Neuronal stem cell (in vitro differentiated cells): Measurements from ENCODE around the gene CRB3.
A peak's percentile ranks its signal among the peaks of the same experiment; 100 is the strongest.

Experiments
- DNase-seq: peaks from one replicate; pipeline ENCODE4 v3.0.0-alpha.2; 2013; ENCODE audit warnings: low spot score
- H2AFZ ChIP-seq: one replicate; pipeline ENCODE4 v1.6.1; 2013; ENCODE audit warnings: mild to moderate bottlenecking, low read length, inconsistent platforms
- H2AK5ac ChIP-seq: 2 replicates; pipeline ENCODE4 v1.6.1; 2013; ENCODE audit warnings: low read depth, mild to moderate bottlenecking, inconsistent platforms, low read length, moderate library complexity, mixed read lengths
- H2BK120ac ChIP-seq: 2 replicates; pipeline ENCODE4 v1.6.1; 2013; ENCODE audit warnings: low read depth, mild to moderate bottlenecking, inconsistent platforms, low read length, moderate library complexity, mixed read lengths
- H2BK12ac ChIP-seq: one replicate; pipeline ENCODE4 v1.6.1; 2013; ENCODE audit warnings: low read length, inconsistent platforms
- H2BK15ac ChIP-seq: 2 replicates; pipeline ENCODE4 v1.6.1; 2013; ENCODE audit warnings: mild to moderate bottlenecking, low read length, inconsistent platforms, mixed read lengths
- H2BK5ac ChIP-seq: one replicate; pipeline ENCODE4 v1.6.1; 2013; ENCODE audit warnings: inconsistent platforms, mild to moderate bottlenecking, low read length, moderate library complexity
- H3K14ac ChIP-seq: one replicate; pipeline ENCODE4 v1.6.1; 2013; ENCODE audit warnings: low read length, inconsistent platforms
- H3K18ac ChIP-seq: 2 replicates; pipeline ENCODE4 v1.6.1; 2013; ENCODE audit warnings: low read length, inconsistent platforms
- H3K23ac ChIP-seq: 2 replicates; pipeline ENCODE4 v1.6.1; 2013; ENCODE audit warnings: low read depth, mild to moderate bottlenecking, mixed read lengths, low read length, inconsistent platforms; ENCODE audit not compliant: poor library complexity
- H3K27ac ChIP-seq: replicated peaks from 3 replicates; pipeline ENCODE4 v1.5.1; 2013; ENCODE audit warnings: low read length, inconsistent platforms
- H3K27me3 ChIP-seq, 3 experiments: 2 replicates each; pipeline ENCODE4 v1.6.1; 2013; ENCODE audit warnings: low read length in 3 of 3, mild to moderate bottlenecking in 2 of 3, inconsistent platforms in 1 of 3, low read depth in 1 of 3, mixed read lengths in 1 of 3, moderate library complexity in 1 of 3; ENCODE audit not compliant: control insufficient read depth in 3 of 3, insufficient read depth in 3 of 3
- H3K36me3 ChIP-seq, 2 donors: replicated peaks in 1 of 2; 2 replicates each; pipeline ENCODE4 v1.6.1; 2013; ENCODE audit warnings: low read length in 2 of 2; ENCODE audit not compliant: control insufficient read depth in 2 of 2, insufficient read depth in 2 of 2
- H3K4ac ChIP-seq: 2 replicates; pipeline ENCODE4 v1.6.1; 2013; ENCODE audit warnings: inconsistent platforms, mild to moderate bottlenecking, low read length, moderate library complexity
- H3K4me1 ChIP-seq, 2 donors: 1 replicate in 1 of 2; 2 replicates in 1 of 2; pipeline ENCODE4 v1.6.1; 2013; ENCODE audit warnings: low read length in 2 of 2, low read depth in 1 of 2; ENCODE audit not compliant: control insufficient read depth in 2 of 2, insufficient read depth in 1 of 2
- H3K4me2 ChIP-seq: one replicate; pipeline ENCODE4 v1.6.1; 2013; ENCODE audit warnings: mild to moderate bottlenecking, low read length, inconsistent platforms; ENCODE audit not compliant: insufficient read depth, poor library complexity, severe bottlenecking
- H3K4me3 ChIP-seq, 2 donors: 2 replicates each; pipeline ENCODE4 v1.5.1; 2013; ENCODE audit warnings: low read length in 2 of 2, mild to moderate bottlenecking in 2 of 2, inconsistent platforms in 1 of 2, moderate library complexity in 1 of 2
- H3K79me1 ChIP-seq: one replicate; pipeline ENCODE4 v1.6.1; 2013; ENCODE audit warnings: low read depth, mild to moderate bottlenecking, inconsistent platforms, low read length, moderate library complexity
- H3K9ac ChIP-seq: one replicate; pipeline ENCODE4 v1.6.1; 2013; ENCODE audit warnings: mild to moderate bottlenecking, low read depth, low read length, inconsistent platforms; ENCODE audit not compliant: poor library complexity
- H3K9me3 ChIP-seq, 2 donors: replicated peaks in 1 of 2; 2 replicates each; pipeline versions ENCODE3 to v1.6.1; 2013; ENCODE audit warnings: low read length in 2 of 2, mild to moderate bottlenecking in 2 of 2, inconsistent platforms in 1 of 2, low read depth in 1 of 2, mixed read lengths in 1 of 2, moderate library complexity in 1 of 2; ENCODE audit not compliant: control insufficient read depth in 2 of 2, insufficient read depth in 1 of 2
- H4K8ac ChIP-seq: one replicate; pipeline ENCODE4 v1.6.1; 2013; ENCODE audit warnings: low read depth, mild to moderate bottlenecking, inconsistent platforms, low read length, moderate library complexity
- H4K91ac ChIP-seq: one replicate; pipeline ENCODE4 v1.6.1; 2013; ENCODE audit warnings: low read length, low read depth, mild to moderate bottlenecking, inconsistent platforms; ENCODE audit not compliant: poor library complexity
- WGBS, 2 donors: extraction: QIAGEN DNeasy Blood & Tissue Kit; methylation state at CpG; one replicate each; pipeline ENCODE4 v1.1.7; 2013; ENCODE audit warnings: missing lambda C conversion rate in 2 of 2, mixed read lengths in 1 of 2; ENCODE audit not compliant: insufficient read length in 2 of 2, insufficient replicate concordance in 1 of 2; ENCODE audit errors: extremely low coverage in 2 of 2; 5-methylcytosine and 5-hydroxymethylcytosine counted together

CRB3 gene

DNA sequence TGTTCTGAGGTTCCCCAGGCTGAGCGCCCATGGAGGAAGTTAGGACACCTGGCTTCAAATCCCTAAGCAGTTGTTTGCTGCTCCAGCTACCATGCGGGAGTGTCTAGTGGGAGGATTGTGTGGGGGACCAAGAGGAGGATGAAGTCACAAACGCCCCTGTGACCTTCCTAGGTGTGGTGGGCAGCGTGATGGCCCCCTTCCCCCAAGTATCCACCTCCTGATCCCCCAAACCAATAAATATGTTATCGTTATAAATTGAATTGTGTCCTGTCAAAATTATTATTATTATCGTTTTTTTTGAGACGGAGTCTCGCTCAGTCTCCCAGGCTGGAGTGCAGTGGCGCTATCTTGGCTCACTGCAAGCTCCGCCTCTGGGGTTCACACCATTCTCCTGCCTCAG, 30.4 kb upstream of the CRB3 start, which contains the start of gene SLC25A41:
TSS of gene SLC25A41 (minus strand) at position 101 of the 400 bp plus-strand sequence. CDS start at position 31, 70 bp downstream.
- Histone ChIP-seq H3K9me3 (no peaks in the 10 kb centered on the region), H3K27me3 (peaks cover 0 to 5% (median 4%) of the 10 kb centered on the region in 3 experiments), H4K8ac (no peak within 1 kb of the TSS), H3K14ac (no peak within 1 kb of the TSS), H2BK15ac (no peak within 1 kb of the TSS), H2BK5ac (no peak within 1 kb of the TSS), H3K4ac (no peak within 1 kb of the TSS), H2AK5ac (no peak within 1 kb of the TSS), H2BK12ac (no peak within 1 kb of the TSS), H3K4me3 (no peak within 1 kb of the TSS), H3K79me1 (no peaks in the 10 kb centered on the region), H3K27ac (no peak within 1 kb of the TSS), H2BK120ac (no peak within 1 kb of the TSS), H3K18ac (no peak within 1 kb of the TSS), H3K23ac (peak within 1 kb of the TSS; percentile 27), H3K4me1 (no peaks in the 10 kb centered on the region), H4K91ac (no peak within 1 kb of the TSS), H3K36me3 (no peaks in the 10 kb centered on the region), H2AFZ (no peak within 1 kb of the TSS), H3K4me2 (no peak within 1 kb of the TSS), H3K9ac (no peak within 1 kb of the TSS)
- no CpG with 5 or more reads among the region's 10 CpGs for WGBS, 2 donors
- DNase-seq = no peak

DNA sequence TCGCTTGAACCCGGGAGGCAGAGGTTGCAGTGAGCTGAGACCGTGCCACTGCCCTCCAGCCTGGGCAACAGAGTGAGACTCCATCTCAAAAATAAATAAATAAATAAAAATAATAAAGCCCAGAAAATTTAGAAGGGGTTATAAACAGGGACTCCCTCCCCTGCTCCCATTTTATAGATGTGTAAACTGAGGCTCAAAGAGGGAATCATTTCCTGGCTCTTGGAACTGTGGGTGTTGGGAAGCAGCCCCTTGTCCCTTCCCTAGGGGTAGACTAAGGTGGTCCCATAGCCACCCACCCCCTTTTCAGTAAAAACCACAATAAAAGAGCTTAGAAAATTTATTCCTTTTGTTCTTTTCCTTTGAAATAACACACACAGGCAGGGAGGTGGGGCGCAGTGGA, 24.3 kb upstream of the CRB3 start:
- no peak overlapping the region for H2AK5ac ChIP-seq
- no peaks in the 10 kb centered on the region for H3K9me3 ChIP-seq
- H3K9ac ChIP-seq = no peak overlapping the region
- no peak overlapping the region for H2BK5ac ChIP-seq
- H3K4ac ChIP-seq = no peak overlapping the region
- H2BK120ac ChIP-seq = no peak overlapping the region
- H4K8ac ChIP-seq = no peak overlapping the region
- DNase-seq = no peak
- no peak overlapping the region for H3K4me3 ChIP-seq
- H4K91ac ChIP-seq = no peak overlapping the region
- H3K27me3 ChIP-seq = no peaks in the 10 kb centered on the region
- no peak overlapping the region for H3K14ac ChIP-seq
- no peak overlapping the region for H3K18ac ChIP-seq
- no CpG with 5 or more reads among the region's 4 CpGs for WGBS, 2 donors
- no peak overlapping the region for H2BK12ac ChIP-seq
- no peak overlapping the region for H3K23ac ChIP-seq
- H3K36me3 ChIP-seq = peaks cover 0 to 2% of the 10 kb centered on the region in 2 donors
- no peak overlapping the region for H2AFZ ChIP-seq
- H2BK15ac ChIP-seq = no peak overlapping the region
- H3K4me2 ChIP-seq = no peak overlapping the region
- no peaks in the 10 kb centered on the region for H3K79me1 ChIP-seq
- no peak overlapping the region for H3K27ac ChIP-seq
- H3K4me1 ChIP-seq = no peaks in the 10 kb centered on the region

DNA sequence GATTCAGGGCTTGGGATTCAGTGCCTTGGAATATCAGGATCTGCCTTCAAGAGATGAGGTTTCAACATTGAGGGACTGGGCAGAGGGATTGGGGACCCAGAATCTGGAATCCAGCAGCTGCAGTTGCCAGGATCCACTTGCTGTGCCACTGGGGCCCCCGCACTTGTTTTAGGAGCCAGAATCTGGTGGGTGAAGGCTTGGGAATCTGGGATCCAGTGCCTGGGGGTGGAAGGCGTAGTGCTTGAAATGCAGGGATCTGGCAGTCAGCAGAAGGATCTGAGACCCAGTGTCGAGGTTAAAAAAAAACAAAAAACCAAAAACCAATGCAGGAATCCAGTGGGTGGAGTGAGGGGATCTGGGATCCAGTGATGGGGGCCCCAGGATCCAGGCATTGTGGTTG, 23.2 kb upstream of the CRB3 start:
- Histone ChIP-seq H2BK12ac (no peak overlapping the region), H3K4me1 (no peaks in the 10 kb centered on the region), H3K27me3 (no peaks in the 10 kb centered on the region), H3K4me3 (no peak overlapping the region), H3K4me2 (no peak overlapping the region), H2BK5ac (no peak overlapping the region), H3K79me1 (no peaks in the 10 kb centered on the region), H3K36me3 (peaks cover 0 to 2% of the 10 kb centered on the region in 2 donors), H3K27ac (no peak overlapping the region), H4K91ac (no peak overlapping the region), H3K9ac (no peak overlapping the region), H2BK120ac (no peak overlapping the region), H3K4ac (no peak overlapping the region), H3K18ac (no peak overlapping the region), H2AK5ac (no peak overlapping the region), H2BK15ac (no peak overlapping the region), H3K23ac (no peak overlapping the region), H3K14ac (no peak overlapping the region), H3K9me3 (no peaks in the 10 kb centered on the region), H4K8ac (no peak overlapping the region), H2AFZ (no peak overlapping the region)
- DNase-seq = no peak
- WGBS, 2 donors = no CpG with 5 or more reads among the region's 3 CpGs

DNA sequence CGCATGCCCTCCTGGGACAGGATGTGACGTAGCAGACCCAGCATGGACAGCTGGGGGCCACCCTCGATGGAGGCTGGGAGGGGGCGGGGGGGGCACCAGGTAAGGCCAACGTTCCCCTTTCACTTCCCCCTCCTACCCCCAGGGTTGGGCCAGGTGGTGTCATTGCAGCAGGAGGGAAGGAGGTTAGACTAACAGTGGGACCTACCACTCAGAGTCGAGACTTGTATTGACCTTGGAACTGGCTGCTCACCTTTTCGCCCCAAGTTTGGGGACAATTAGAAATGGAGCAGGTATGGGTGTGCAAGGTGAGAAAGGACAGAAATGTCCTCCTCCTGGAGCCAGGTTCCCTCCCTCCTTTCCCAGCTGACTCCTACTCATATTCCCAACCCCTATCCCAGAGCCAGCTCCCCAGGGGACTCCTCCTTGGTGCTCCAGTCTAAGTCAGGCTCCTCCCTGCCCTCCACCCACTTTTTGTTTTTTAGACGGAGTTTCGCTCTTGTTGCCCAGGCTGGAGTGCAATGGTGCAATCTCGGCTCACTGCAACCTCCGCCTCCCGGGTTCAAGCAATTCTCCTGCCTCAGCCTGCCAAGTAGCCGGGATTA, 21.9 kb upstream of the CRB3 start:
- H3K9ac ChIP-seq = no peak overlapping the region
- H3K27ac ChIP-seq = no peak overlapping the region
- H2BK5ac ChIP-seq = no peak overlapping the region
- no peak overlapping the region for H2BK12ac ChIP-seq
- DNase-seq = no peak
- H3K4ac ChIP-seq = no peak overlapping the region
- H3K4me1 ChIP-seq = no peaks in the 10 kb centered on the region
- WGBS, 2 donors = no CpG with 5 or more reads among the region's 13 CpGs
- H3K18ac ChIP-seq = no peak overlapping the region
- H2BK15ac ChIP-seq = no peak overlapping the region
- no peak overlapping the region for H2AFZ ChIP-seq
- H4K8ac ChIP-seq = no peak overlapping the region
- H3K27me3 ChIP-seq = no peaks in the 10 kb centered on the region
- no peak overlapping the region for H3K4me3 ChIP-seq
- H4K91ac ChIP-seq = no peak overlapping the region
- H2AK5ac ChIP-seq = no peak overlapping the region
- H3K36me3 ChIP-seq = peaks cover 2 to 8% of the 10 kb centered on the region in 2 donors
- no peaks in the 10 kb centered on the region for H3K9me3 ChIP-seq
- no peaks in the 10 kb centered on the region for H3K79me1 ChIP-seq
- peak overlapping the region; percentile 21 for H3K14ac ChIP-seq
- H3K4me2 ChIP-seq = no peak overlapping the region
- no peak overlapping the region for H3K23ac ChIP-seq
- no peak overlapping the region for H2BK120ac ChIP-seq
